Liver (tissue), 9 donors: ENCODE results near the gene ITLN1. TPM values are rescaled to one million over a fixed set of nuclear protein-coding genes. Genes with fewer than 3 reads are reported as not detected.
"Not testable (repeated sequence)": the region's sequence is repeated elsewhere in the genome, so short reads cannot be mapped to it uniquely, and the experiment has no call there.

Experiments used
- DNase-seq: peaks from one replicate; pipeline ENCODE4 v3.0.0-alpha.2; 2017; ENCODE audit warnings: low spot score
- H3K27ac ChIP-seq, 2 donors: one replicate each; pipeline ENCODE4 v1.7.0; 2013; ENCODE audit warnings: inconsistent platforms in 2 of 2, low read length in 2 of 2, control low read depth in 1 of 2, low read depth in 1 of 2, mild to moderate bottlenecking in 1 of 2
- H3K27me3 ChIP-seq, 4 donors: one replicate each; pipeline versions ENCODE4 v1.6.1 to v1.7.0; 2013; ENCODE audit warnings: low read length in 3 of 4, inconsistent platforms in 1 of 4, mild to moderate bottlenecking in 1 of 4, moderate library complexity in 1 of 4; ENCODE audit not compliant: control insufficient read depth in 4 of 4, insufficient read depth in 4 of 4
- H3K36me3 ChIP-seq, 4 donors: one replicate each; pipeline versions ENCODE4 v1.6.1 to v1.7.0; 2013; ENCODE audit warnings: low read length in 3 of 4, mild to moderate bottlenecking in 3 of 4, low read depth in 1 of 4, moderate library complexity in 1 of 4; ENCODE audit not compliant: control insufficient read depth in 4 of 4, insufficient read depth in 3 of 4
- H3K4me1 ChIP-seq, 4 donors: one replicate each; pipeline versions ENCODE4 v1.6.1 to v1.7.0; 2013; ENCODE audit warnings: low read length in 3 of 4, mild to moderate bottlenecking in 3 of 4, moderate library complexity in 1 of 4; ENCODE audit not compliant: control insufficient read depth in 4 of 4, insufficient read depth in 4 of 4
- H3K4me3 ChIP-seq, 3 donors: one replicate each; pipeline versions ENCODE4 v1.6.1 to v1.7.0; 2013; ENCODE audit warnings: low read length in 3 of 3, control low read depth in 1 of 3, low read depth in 1 of 3, mild to moderate bottlenecking in 1 of 3
- H3K9ac ChIP-seq, 2 donors: one replicate each; pipeline ENCODE4 v1.7.0; 2013; ENCODE audit warnings: low read length in 2 of 2, mild to moderate bottlenecking in 2 of 2, moderate library complexity in 2 of 2, control low read depth in 1 of 2, low read depth in 1 of 2
- H3K9me3 ChIP-seq, 4 donors: one replicate each; pipeline versions ENCODE4 v1.6.1 to v1.7.0; 2013; ENCODE audit warnings: low read length in 3 of 4; ENCODE audit not compliant: control insufficient read depth in 4 of 4
- EGR1 ChIP-seq, 2 donors: IDR thresholded peaks; 2 replicates each; pipeline ENCODE4 v1.6.1; 2016 to 2018; ENCODE audit warnings: antibody characterized with exemption in 2 of 2, low read depth in 2 of 2
- FOXA2 ChIP-seq: IDR thresholded peaks from 2 replicates; pipeline ENCODE4 v1.6.1; 2016; ENCODE audit warnings: antibody characterized with exemption
- GABPA ChIP-seq, 2 donors: IDR thresholded peaks in 1 of 2; conservative IDR thresholded peaks in 1 of 2; 2 replicates each; pipeline ENCODE4 v1.6.1; 2016; ENCODE audit warnings: antibody characterized with exemption in 2 of 2, mild to moderate bottlenecking in 1 of 2, moderate library complexity in 1 of 2
- HNF4A ChIP-seq, 2 donors: conservative IDR thresholded peaks; 2 replicates each; pipeline ENCODE4 v1.6.1; 2016; ENCODE audit warnings: antibody characterized with exemption in 2 of 2, mild to moderate bottlenecking in 2 of 2
- JUND ChIP-seq, 2 donors: IDR thresholded peaks; 2 replicates each; pipeline ENCODE4 v1.6.1; 2016; ENCODE audit warnings: antibody characterized with exemption in 2 of 2
- NR2F2 ChIP-seq: IDR thresholded peaks from 2 replicates; pipeline ENCODE4 v1.6.1; 2016; ENCODE audit warnings: antibody characterized with exemption
- RAD21 ChIP-seq, 2 donors: IDR thresholded peaks; 2 replicates each; pipeline ENCODE4 v1.6.1; 2016; ENCODE audit warnings: antibody characterized with exemption in 2 of 2, mild to moderate bottlenecking in 2 of 2
- RXRA ChIP-seq, 2 donors: IDR thresholded peaks; 2 replicates each; pipeline ENCODE4 v1.6.1; 2017 to 2018; ENCODE audit warnings: antibody characterized with exemption in 2 of 2, mild to moderate bottlenecking in 1 of 2
- SP1 ChIP-seq: IDR thresholded peaks from 2 replicates; pipeline ENCODE4 v1.6.1; 2018; ENCODE audit warnings: antibody characterized with exemption, mild to moderate bottlenecking
- TAF1 ChIP-seq: conservative IDR thresholded peaks from 2 replicates; pipeline ENCODE4 v1.6.1; 2016; ENCODE audit warnings: antibody characterized with exemption, mild to moderate bottlenecking
- YY1 ChIP-seq: IDR thresholded peaks from 2 replicates; pipeline ENCODE4 v1.6.1; 2016; ENCODE audit warnings: antibody characterized with exemption, mild to moderate bottlenecking
- WGBS: extraction: QIAGEN DNeasy Blood & Tissue Kit; methylation state at CpG from one replicate; pipeline ENCODE4 v1.1.7; 2013; 5-methylcytosine and 5-hydroxymethylcytosine counted together
- polyA plus RNA-seq, 2 donors: library from polyadenylated mRNA; stranded (reverse) in 1 of 2; unstranded in 1 of 2; fragments of 200-250 nt in 1 of 2; fragments of >200 nt in 1 of 2; fragmentation: Nextera tagmentation in 1 of 2; extraction: Ambion mirVana in 1 of 2; gene quantifications; one replicate each; pipeline versions ENCODE4 v1.2.1 to v1.2.3, GENCODE V29; 2013 to 2015
- total RNA-seq, 2 donors: library from RNA; depleted of rRNA; stranded (reverse); fragments of >200 nt; gene quantifications; one replicate each; pipeline ENCODE4 v1.2.3, GENCODE V29; 2014
- TF ChIP-seq, protein P1 (sequence below): IDR thresholded peaks from 2 replicates; pipeline ENCODE4 v1.6.1; 2016; ENCODE audit warnings: antibody characterized with exemption
- TF ChIP-seq, protein P2 (sequence below): IDR thresholded peaks from 2 replicates; pipeline ENCODE4 v1.6.1; 2016; ENCODE audit warnings: antibody characterized with exemption
- TF ChIP-seq, protein P3 (sequence below): IDR thresholded peaks from 2 replicates; pipeline ENCODE4 v1.6.1; 2016; ENCODE audit warnings: antibody characterized with exemption
- TF ChIP-seq, protein P4 (sequence below): IDR thresholded peaks from 2 replicates; pipeline ENCODE4 v1.6.1; 2016; ENCODE audit warnings: antibody characterized with exemption, mild to moderate bottlenecking
- donor health status: healthy.
- donor health status: healthy.
- donor health status: healthy.
- donor health status: healthy.
- donor health status: healthy.

Gene ITLN1
- total and polyA plus RNA-seq, 4 donors = 3.7 to 13.4 (median 5.5) TPM

DNA sequence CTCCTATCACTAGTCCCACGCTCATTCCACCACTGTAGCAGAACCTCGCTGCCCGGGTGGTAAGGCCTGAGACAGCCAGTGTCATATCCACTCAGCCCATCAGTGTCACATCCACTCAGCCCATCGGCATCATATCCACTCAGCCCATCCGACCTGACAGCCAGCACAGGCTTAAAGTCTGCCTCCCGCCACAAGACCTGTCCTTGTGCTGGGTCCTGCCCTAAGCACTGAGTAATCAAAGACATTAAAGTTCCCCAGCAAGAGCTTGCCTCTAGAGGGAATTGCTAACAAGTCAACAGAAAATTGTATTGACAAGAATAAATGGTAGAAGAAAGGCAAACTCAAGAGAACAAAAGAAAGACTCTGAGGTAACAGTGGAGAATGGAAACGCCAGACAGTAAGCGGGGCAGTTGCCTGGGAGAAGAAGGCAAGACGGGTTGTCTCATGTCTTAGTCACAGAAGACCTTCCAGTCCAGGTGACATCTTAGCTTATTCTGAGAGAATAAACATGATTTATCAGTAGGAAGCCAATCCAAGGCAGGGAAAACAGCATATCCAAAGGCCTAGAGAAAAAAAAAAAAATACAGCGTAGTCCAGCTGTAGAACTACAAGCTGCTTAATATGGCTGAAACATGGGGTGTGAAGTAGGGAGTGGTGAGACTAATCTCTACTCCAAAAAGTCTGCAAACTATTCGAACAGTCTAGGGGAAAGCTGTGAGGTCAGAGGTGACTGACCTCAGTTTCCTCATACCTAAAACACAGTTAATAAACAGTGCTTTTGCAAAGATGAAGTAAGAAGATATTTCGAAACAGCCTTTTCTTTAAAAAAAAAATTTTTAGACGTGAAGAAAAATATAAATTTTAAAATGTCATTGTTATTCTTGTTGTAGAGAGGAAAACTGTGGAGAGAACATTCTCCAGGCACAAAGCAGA is 1.1 kb downstream of the ITLN1 start:
- 79% methylated on average over 13 of the region's 13 CpGs for WGBS
- no peak overlapping the region for H3K9ac ChIP-seq
- no peaks in the 10 kb centered on the region for H3K36me3 ChIP-seq
- TF ChIP-seq RXRA (IDR thresholded peaks at IDR 0.05) = peak; percentile 47 to 51
- TF ChIP-seq, protein P1, sequence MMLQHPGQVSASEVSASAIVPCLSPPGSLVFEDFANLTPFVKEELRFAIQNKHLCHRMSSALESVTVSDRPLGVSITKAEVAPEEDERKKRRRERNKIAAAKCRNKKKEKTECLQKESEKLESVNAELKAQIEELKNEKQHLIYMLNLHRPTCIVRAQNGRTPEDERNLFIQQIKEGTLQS = no peak
- peaks cover 0 to 2% (median 0%) of the 10 kb centered on the region in 4 donors for H3K27me3 ChIP-seq
- H3K27ac ChIP-seq = no peak overlapping the region
- no peak for DNase-seq
- no peaks in the 10 kb centered on the region for H3K4me1 ChIP-seq
- no peak overlapping the region for H3K4me3 ChIP-seq
- H3K9me3 ChIP-seq = no peaks in the 10 kb centered on the region

DNA sequence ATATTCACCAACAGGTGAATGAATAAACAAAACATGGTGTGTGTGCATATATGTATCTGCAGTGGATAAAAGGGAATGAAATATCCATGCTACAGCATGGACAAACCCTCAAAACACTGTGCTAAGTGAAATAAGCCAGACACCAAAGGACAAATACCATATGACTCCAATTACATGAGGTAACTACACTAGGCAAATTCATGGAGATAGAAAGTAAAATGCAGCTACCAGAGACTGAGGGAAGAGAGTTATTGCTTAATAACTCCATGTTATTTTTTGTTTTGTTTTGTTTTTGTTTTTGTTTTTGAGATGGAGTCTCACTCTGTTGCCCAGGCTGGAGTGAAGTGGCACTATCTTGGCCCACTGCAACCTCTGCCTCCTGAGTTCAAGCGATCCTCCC is 2.4 kb downstream of the ITLN1 start:
- no peaks in the 10 kb centered on the region for H3K36me3 ChIP-seq
- TF ChIP-seq, protein P2, sequence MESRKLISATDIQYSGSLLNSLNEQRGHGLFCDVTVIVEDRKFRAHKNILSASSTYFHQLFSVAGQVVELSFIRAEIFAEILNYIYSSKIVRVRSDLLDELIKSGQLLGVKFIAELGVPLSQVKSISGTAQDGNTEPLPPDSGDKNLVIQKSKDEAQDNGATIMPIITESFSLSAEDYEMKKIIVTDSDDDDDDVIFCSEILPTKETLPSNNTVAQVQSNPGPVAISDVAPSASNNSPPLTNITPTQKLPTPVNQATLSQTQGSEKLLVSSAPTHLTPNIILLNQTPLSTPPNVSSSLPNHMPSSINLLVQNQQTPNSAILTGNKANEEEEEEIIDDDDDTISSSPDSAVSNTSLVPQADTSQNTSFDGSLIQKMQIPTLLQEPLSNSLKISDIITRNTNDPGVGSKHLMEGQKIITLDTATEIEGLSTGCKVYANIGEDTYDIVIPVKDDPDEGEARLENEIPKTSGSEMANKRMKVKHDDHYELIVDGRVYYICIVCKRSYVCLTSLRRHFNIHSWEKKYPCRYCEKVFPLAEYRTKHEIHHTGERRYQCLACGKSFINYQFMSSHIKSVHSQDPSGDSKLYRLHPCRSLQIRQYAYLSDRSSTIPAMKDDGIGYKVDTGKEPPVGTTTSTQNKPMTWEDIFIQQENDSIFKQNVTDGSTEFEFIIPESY = no peak
- TF ChIP-seq, protein P1 = no peak
- TF ChIP-seq EGR1 (IDR thresholded peaks at IDR 0.05; ENCODE audit: low read depth in 2 of 2) = no peak
- TF ChIP-seq SP1 = no peak
- no peak for TF ChIP-seq YY1
- TF ChIP-seq HNF4A (conservative IDR thresholded peaks at IDR 0.05) = no peak
- TF ChIP-seq RAD21 (IDR thresholded peaks at IDR 0.05) = no peak
- no peak for TF ChIP-seq JUND (IDR thresholded peaks at IDR 0.05)
- TF ChIP-seq FOXA2 = no peak
- TF ChIP-seq GABPA (IDR thresholded peaks at IDR 0.05 in 1 of 2, conservative IDR thresholded peaks at IDR 0.05 in 1 of 2) = no peak
- TF ChIP-seq TAF1 = no peak
- TF ChIP-seq NR2F2 = no peak
- TF ChIP-seq, protein P3, sequence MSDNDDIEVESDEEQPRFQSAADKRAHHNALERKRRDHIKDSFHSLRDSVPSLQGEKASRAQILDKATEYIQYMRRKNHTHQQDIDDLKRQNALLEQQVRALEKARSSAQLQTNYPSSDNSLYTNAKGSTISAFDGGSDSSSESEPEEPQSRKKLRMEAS = no peak
- TF ChIP-seq, protein P4, sequence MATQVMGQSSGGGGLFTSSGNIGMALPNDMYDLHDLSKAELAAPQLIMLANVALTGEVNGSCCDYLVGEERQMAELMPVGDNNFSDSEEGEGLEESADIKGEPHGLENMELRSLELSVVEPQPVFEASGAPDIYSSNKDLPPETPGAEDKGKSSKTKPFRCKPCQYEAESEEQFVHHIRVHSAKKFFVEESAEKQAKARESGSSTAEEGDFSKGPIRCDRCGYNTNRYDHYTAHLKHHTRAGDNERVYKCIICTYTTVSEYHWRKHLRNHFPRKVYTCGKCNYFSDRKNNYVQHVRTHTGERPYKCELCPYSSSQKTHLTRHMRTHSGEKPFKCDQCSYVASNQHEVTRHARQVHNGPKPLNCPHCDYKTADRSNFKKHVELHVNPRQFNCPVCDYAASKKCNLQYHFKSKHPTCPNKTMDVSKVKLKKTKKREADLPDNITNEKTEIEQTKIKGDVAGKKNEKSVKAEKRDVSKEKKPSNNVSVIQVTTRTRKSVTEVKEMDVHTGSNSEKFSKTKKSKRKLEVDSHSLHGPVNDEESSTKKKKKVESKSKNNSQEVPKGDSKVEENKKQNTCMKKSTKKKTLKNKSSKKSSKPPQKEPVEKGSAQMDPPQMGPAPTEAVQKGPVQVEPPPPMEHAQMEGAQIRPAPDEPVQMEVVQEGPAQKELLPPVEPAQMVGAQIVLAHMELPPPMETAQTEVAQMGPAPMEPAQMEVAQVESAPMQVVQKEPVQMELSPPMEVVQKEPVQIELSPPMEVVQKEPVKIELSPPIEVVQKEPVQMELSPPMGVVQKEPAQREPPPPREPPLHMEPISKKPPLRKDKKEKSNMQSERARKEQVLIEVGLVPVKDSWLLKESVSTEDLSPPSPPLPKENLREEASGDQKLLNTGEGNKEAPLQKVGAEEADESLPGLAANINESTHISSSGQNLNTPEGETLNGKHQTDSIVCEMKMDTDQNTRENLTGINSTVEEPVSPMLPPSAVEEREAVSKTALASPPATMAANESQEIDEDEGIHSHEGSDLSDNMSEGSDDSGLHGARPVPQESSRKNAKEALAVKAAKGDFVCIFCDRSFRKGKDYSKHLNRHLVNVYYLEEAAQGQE = no peak
- TF ChIP-seq RXRA (IDR thresholded peaks at IDR 0.05) = no peak
- no peak for DNase-seq
- WGBS = 96% methylated on average over 1 of the region's 1 CpG
- H3K9me3 ChIP-seq = no peaks in the 10 kb centered on the region
- no peaks in the 10 kb centered on the region for H3K4me1 ChIP-seq
- peaks cover 0 to 2% (median 0%) of the 10 kb centered on the region in 4 donors for H3K27me3 ChIP-seq
- no peak overlapping the region for H3K4me3 ChIP-seq
- H3K27ac ChIP-seq = no peak overlapping the region
- no peak overlapping the region for H3K9ac ChIP-seq

DNA sequence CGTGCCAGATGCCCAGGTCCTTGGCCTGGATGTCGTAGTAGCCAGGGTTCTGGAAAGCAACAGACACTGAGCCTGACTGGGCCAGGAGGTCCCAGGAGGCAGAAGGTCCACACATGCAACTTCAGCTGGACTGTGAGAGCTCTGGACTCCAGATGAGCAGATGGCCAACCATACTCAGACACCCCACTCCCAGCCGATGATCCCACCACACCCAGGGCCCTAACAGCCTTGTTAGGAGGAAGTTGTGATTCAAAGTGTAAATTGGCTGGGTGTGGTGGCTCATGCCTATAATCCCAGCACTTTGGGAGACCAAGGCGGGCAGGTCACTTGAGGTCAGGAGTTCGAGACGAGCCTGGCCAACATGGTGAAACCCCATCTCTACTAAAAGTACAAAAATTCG is 3.7 kb downstream of the ITLN1 start:
- H3K27ac ChIP-seq, DNase-seq, H3K4me1 ChIP-seq, H3K4me3 ChIP-seq, H3K27me3 ChIP-seq, H3K9ac ChIP-seq, H3K9me3 ChIP-seq, H3K36me3 ChIP-seq: not testable (repeated sequence)
- WGBS = 90% methylated on average over 7 of the region's 7 CpGs
